HG03469 (cell line): ENCODE measurements around the gene SINHCAF.

Source experiments
- ATAC-seq: cut with Tn5 transposase; IDR thresholded peaks from one replicate; pipeline ENCODE4 v1.9.1; 2021; ENCODE audit warnings: mild to moderate bottlenecking, moderate library complexity, moderate number of reproducible peaks; ENCODE audit not compliant: unreplicated experiment

SINHCAF gene

DNA sequence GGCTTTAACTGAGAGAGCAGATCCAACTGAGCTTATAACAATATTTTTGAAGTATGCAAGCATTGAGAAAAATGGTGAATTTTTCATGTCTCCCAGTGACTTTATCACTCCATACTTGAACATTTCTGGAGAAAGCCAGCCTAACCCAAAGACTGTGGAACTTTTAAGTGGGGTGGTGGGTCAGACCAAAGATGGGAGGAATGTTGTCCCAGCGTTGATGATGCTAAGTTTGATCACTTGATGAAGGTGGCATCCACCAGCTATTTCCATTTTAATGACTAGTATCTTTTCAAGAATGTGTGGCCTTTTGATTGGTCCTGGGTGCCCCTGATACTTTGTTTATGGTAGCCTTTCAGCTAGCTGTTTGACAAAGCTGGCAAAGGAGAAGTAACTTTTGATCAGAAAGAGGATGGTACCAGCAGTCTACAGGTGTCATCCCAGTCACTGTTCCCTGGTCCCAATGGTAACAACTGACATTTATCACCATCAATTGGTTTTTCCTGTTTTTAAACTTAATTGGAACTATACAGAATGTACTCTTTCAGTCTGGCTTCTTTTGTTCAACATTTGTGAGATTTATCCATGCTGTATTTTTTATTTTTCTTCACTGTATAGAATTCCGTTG is 14.2 kb downstream of the SINHCAF start:
- ATAC-seq, result no peak

DNA sequence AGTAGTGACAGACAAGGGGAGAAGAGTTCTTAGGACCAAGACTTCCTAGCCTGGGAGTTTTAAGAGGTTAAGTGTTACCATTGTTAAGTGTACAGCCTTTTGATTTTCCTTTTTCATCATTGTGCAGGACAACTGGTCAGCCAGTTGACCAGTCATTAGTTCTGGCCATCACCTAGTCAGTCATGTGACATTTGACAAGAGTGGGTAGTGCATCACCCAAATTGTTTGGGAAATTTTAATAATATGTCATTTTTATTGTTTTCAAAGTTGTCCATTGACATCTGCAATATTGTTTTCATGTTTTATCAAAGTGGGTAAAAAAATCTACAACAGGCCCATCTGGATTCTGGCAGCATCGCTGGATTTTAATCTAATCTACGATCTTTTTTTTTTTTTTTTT is 15.5 kb downstream of the SINHCAF start:
- no peak for ATAC-seq

DNA sequence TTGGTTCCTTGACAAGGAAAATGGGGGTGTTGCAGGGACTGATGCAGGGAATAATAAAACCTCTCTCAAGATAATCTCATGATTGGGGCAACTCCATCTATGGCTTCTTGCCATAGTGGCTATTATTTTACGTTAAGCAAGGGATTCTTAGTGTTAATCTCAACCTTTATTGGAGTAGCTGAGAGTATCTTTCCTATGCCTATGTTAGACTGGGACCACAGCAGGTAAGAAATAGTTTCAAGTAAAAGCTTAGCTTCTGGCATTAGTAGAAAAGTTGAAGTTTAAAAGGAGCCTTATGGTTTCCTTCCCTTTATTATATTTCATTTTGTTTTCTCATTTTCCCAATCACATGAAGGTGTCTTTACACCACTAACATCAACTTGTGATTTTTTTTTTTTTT is 16.7 kb downstream of the SINHCAF start:
- no peak for ATAC-seq

DNA sequence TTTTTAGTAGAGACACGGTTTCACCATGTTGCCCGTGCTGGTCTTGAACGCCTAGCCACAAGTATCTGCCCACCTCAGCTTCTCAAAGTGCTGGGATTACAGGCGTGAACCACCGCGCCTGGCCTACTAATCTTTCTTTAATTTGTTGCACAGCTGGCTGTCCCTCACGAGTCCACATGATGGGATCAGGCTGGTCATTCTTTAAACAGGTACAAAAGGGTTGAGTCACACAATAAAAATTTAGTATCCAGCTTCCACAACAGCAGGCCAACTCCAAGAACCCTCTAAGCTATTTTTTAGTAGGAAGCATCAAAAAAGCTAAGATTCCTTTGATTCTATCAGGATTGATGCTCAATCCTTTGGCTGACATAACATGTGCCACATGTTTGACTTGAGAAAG is 17.8 kb downstream of the SINHCAF start:
- ATAC-seq, result no peak

DNA sequence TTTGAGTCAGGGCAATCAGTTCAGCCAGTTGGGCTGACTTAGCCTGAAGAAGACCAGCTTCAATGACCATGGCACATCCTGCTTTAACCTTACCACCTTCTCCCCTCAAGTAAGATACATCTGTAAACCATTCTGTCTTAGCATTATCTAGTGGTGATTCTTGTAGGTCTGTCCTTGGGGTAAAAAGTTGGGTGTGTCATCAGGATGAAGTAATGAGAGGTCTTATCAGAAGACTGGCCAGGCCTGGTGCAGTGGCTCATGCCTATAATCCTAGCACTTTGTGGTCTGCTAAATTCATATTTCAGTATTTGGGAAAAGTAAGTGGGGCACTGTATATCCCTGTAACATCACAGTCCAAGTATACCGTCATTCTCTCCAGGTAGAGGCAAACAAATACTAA is 19.1 kb downstream of the SINHCAF start:
- ATAC-seq, result no peak

DNA sequence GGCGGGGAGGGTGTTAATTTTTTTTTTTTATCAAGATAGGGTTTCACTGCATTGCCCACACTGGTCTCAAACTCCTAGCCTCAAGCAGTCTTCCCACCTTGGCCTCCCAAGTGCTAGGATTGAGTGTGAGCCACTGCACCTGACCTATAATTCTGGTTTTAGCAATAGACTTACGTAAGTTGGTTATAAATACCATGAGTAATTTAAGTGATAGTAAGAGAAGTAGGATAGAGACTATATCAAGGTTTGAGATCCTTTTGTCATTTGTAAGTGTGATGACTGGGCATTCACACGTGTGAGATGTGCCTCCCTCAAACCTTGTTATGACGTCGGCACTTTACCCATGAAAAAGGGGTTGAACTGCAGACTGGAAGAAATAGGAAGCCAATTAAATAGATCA is 22.5 kb downstream of the SINHCAF start:
- ATAC-seq, result no peak

DNA sequence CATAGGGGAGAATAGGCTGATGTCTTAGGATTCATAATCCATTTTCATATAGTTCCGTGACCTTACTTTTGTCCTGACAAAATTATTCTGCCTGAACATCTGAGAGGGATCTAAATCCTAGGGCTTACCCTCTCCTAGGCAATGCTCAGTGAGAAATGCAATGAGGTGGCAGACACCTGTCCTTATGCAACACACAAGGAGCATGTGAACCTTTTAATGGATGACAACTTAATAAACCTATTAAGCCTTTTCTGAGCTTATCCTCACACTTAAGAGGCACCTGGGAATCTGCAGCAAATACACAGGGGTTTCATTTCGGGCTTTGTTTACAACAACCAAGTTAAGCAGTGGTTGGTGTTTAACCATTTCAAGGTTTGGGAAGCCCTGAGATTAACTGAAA is 24.6 kb downstream of the SINHCAF start:
- ATAC-seq, result no peak

DNA sequence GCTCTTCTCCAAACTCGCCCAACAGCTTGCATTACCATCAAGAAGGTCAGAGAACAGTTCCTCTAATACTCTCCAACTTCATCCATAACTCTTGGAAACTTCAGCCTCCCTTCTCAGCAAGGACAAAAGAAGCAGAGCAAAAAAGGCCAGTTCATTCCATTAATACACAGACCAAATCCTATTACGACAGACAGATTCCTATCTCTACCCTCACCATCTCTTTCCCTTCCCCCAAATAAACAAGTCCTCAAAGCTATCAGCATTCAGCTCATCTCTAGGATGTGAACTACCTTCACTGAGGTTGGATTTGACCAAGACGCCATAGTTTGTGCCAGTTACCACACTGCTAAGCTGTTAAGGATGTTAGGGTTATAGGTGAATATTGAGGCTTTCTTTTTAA is 25.2 kb downstream of the SINHCAF start:
- no peak for ATAC-seq

DNA sequence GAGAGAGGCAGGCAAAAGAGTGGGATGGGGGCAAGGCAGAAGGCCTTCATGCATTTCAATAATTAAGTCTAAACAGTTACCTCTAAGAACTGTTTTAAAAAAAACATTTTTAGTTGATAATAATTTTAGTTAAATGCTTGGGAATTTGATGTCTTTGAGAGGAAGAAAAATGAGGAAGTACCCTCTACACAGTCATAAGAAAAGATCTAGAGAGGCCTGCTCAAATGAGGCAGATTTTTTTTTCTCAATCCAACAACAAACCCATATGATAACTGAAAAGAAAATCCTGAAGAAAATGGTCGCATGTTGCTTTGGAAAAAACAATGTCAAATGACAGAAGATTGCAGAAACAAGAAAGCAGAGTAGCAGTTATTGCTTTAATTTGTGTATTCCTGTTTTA is 25.6 kb downstream of the SINHCAF start:
- ATAC-seq, result no peak

DNA sequence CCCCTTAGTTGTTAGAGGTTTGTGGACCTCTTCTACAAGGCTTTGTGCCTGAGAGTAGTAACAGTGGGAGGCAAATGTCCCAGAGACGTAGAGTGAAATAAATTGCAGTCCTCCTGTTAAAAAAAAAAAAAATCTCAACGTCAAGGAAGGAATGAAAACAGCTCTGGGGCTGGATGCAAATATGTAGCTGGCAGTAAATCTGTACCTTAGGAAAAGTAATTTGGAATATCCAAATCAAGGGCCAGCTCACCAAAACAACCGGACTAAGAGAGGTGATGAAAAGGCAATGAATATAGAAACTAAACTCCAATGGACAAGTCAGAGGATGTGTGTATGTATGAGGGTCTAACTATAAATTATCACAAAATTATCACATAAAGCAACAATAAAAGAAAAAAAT is 27.0 kb downstream of the SINHCAF start:
- ATAC-seq, result no peak

DNA sequence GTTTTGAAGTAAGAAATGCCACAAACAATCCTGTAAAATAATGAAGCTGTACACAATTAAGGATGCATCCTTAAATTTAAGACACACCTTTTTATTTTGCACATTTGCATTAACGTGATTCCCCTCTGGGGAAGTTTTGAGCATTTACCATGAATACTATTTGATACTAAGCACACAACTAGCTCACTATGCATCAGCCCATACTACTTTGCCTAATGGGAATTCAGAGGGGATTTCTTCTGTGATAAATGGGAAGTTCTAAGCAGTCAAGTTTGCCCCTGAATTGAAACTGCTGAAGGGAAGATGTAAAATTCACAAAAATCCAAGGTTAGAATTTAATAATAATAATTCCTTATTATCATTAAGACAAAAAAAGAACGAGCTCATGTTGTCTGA is 27.4 kb downstream of the SINHCAF start:
- no peak for ATAC-seq

DNA sequence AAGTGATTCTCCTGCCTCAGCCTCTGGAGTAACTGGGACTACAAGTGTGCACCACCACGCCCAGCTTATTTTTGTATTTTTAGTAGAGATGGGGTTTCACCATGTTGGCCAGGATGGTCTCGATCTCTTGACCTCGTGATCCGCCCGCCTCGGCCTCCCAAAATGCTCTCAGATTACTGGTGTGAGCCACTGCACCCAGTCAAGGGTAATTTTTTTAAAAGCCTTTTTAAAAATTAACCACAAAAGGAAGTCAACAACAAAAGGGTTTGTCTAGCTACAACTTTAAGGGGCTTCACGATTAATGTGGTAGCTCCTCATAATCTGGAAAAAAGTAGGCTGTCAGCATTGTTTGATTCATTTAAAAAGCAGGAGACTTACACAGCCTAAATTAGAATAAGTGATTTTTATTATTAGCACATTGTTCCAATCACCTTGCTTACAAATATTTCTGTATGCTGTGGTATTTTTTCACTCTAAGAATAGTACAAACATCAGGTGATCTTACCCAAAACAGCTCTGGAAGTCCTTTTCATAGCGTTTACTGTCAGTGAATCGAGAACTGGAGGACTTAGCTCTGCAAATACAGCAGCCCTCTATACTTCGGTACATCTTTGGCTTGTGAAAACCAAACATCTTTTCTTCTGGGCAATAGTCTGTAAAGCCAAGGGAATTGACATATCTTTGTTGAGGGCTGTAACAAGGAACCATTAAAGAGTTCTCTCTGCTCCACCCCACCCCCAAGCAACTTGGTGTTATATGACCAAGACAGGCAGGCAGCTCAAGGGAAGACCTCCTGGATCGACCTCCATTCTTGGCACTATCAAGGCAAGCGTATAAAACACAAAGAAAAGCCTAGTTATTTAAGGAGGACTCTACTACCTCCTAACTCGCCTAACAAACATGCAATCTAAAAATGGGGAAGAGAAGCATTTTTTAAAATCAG is 28.1 kb downstream of the SINHCAF start:
- ATAC-seq, result peak; percentile 34

DNA sequence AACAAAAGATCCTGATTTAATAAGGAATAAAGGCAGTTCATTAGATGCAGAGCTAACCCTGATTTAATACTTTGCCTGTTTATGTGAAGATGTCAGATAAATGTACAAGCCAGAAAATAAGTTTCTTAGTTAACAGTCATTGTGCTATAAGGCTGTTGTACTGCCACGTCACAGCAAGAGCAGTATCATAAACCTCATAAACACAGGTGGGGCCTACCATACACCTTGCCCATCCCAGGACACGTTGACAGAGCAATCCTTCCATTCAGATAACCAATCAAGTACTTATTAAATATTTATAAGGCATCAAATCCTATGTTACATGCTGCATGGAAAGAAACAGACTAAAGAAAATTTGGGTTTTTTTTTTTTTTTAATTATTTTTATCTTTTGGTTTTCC is 36.5 kb downstream of the SINHCAF start:
- no peak for ATAC-seq

DNA sequence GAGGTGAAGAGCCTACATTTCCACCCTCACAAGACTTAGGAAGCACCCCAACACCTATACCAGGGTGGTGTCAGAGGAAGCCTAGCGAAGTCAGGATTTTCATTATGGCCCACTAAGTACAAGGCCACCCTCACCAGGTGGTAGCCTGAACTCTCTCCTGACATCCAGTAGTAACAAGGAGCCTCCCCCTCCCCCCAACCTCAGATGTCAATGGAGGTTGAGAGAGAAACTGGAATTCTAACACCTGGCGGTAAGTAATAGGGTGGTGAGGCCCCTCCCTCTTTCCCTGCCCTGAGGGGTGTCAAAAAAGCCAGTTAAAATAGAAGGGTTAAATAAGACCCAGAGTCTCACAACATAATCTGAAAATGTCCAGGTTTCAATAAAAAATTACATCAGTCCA is 37.6 kb downstream of the SINHCAF start:
- no peak for ATAC-seq

DNA sequence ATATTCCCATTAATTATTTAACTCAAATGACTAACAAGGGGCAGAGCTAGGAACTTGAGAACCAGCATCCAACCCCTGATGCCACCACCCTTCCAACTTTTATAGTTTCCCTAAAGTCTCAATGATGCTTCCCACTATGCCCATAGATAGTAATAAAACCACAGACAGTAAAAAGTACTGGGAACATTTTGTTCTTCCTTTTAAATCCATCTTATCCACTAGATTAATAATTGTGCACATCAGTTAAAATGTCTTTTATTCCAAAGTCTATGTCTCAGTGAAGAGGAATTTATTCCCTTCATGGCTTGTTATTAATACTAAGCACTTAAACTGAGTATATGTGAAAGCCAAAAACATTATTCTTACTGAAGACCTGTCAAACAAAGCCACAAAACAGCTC is 45.8 kb downstream of the SINHCAF start:
- no peak for ATAC-seq

DNA sequence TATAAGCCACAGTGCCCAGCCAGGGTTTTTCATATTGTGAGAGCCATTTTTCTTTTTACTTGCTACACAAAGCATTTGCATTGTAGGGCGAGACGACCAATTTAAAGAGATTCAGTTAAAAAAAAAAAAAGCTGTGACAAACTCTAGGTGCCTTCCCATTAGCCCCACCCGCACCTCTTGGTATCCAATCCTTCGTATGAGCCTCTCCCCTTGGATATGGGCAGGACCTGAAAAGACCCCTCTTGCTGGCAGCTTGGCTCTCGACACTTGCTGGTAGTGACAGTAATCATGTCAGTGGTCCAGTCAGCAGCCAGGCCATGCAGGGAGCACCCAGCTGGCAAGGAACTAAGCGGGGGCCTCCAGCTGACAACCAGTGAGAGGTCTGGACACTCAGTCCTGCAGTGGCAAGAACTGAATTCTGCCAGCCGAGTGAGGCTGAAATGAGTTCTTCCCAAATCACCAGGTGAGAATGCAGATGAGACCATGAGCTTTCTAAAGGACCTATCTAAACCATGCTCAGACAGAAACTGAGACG is 46.5 kb downstream of the SINHCAF start:
- no peak for ATAC-seq

DNA sequence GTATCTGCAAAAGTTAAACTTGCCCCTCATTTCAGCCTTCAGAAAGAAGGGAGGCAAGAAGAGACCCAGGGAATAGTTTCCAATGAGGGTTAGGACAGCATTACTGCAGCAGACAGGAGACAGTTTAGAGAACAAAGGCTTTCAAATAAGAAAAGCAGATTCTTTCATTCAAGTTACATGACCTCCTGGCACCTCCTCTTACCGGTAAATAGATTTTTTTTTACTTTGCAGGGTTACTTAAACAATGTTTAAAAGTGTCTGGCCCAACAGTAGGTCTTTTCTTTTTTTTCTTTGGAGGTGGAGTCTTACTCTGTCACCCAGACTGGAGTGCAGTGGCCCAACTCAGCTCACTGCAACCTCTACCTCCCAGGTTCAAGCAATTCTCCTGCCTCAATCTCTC is 47.1 kb downstream of the SINHCAF start:
- no peak for ATAC-seq

DNA sequence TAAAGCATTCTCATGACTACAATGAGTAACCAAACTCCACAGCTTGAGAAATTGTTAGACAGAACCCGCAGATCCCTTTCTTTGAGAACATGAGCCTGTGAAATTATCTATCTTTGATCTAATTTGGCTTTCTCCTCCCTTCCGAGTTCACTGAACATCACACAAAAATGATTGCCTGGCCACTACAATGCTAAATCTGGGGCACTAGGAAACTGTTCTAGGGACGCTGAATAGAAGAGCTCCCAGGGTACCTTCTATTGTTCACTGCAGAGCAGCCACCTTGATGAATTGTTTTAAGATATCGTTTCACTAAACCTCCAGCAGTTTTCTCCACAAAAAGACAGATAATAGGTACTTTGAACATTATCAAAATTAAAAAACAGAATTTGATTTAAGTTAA is 47.5 kb downstream of the SINHCAF start:
- no peak for ATAC-seq

DNA sequence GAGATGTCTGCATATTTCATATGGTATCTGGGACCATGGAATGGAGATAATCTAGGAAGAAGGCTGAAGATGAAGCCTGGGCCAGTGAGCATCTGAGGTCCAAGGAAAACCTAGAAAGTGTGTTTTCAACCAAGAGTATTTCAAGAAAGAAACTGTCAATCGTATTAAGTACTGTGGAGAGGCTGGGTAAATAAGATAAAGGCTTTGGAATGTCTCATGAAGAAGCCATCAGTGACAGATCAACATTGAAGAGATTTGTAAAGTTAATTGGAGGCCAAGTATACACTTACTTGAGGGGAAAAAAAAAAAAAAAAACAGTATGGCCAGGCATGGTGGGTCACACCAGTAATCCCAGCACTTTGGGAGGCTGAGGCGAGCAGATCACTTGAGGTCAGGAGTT is 48.9 kb downstream of the SINHCAF start:
- no peak for ATAC-seq

DNA sequence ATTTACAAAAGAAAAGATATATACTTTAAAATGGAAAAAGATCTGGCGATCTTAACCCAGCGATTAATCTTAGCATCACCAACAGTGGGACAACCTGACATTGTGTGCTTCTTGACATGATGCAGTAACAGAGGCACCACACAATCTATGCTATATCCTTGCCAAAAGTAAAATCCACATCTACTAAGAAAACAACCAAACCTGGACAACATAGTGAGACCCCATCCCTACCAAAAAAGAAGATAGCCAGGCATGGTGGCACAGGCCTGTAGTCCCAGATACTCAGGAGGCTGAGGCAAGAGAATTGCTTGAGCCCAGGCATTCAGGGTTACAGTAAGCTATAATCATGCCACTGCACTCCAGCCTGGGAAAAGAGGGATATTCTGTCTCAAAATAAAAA is 50.5 kb downstream of the SINHCAF start:
- ATAC-seq, result no peak

DNA sequence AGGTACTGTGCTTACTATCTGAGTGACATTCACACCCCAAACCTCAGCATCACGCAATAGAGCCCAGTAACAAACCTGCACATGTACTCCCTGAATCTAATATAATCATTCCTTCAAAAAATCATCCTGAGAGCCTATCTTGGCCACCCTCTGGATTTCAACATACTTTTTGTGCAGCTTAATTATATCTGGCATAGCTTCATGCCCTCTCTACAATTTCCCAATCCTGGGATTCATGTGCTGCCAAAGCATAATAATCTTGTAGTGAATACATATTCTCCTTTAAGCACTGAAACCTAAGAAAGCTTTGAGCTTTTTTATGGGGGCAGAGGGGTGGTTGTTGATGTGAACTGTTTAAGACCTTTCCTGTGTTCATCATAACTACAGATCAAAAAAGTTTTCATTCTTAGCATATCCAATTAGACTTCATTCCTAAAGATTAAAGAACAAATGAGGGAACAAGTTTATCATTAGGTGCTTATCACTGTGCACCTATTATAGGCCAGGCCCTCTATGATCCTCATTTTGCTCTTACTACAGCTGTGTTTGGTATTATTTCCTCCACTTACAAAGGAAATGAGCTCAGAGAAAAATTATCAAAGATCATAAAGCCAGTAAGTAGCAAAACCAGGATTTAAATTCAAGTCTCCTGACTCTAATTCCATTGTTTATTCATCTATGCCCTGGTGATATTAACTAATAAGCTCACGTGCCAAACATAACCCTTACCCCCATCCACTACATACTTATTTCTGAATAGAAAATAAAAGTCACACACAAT is 51.2 kb downstream of the SINHCAF start:
- ATAC-seq, result no peak
